SW480 (cell line): ENCODE data around the gene SP1.
A peak's percentile ranks its signal among the peaks of the same experiment; 100 is the strongest.
"Not testable (repeated sequence)": the region's sequence is repeated elsewhere in the genome, so short reads cannot be mapped to it uniquely, and the experiment has no call there.

ENCODE experiments used
- DNase-seq: peaks from one replicate; pipeline ENCODE4 v3.0.0-alpha.2; 2016; ENCODE audit warnings: low spot score

SP1 gene

DNA sequence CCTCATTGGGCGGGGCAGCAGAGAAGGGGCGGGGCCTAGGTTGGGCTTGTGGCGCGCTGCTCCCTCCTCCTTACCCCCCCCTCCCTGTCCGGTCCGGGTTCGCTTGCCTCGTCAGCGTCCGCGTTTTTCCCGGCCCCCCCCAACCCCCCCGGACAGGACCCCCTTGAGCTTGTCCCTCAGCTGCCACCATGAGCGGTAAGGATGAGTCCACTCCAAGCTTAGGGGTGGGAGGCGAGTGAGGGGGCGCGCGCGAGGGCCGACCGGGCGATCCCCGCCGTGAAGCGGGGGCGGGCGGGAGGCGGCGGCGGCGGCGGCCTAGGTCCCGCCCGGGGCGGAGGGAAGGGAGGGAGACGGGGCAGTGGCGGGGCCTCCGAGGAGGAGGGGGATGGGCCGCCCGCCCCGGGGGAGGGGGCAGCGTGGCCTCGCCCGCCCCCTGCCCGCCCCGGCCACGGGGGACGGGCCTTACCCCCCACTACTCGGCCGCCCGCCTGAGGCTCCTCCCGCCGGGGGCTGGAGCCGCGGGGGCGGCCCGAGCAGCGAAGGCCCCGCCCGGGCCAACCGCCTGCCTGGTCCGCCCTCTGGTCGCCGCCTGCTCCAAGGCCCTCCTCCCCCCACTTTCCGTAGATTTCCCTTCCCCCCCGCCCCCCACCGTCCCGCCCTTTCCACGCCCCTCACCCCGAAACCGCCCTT is at the start of gene SP1:
TSS of gene SP1 (plus strand) at position 73 of the 690 bp plus-strand sequence. CDS start at position 189, 116 bp downstream.
- DNase-seq: peak; percentile 93

DNA sequence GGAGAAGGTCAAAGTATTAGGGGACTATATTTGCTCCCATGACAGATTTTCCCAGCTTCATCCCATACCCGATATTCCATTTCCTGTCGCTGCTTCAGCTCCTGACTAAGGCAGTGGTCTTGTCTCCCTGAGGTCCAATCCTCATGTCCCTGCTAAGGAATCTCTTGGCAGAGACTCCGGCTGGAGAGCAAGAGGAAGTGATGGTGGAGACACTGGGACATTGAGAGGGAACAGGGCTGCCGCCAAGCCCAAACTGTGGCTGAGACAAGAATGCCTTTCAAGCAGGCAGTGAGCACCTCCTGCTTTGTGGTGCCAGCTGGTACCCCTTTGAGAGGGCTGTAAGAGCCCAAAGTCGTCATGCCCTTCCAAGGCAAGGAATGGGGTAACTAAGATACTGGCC is 49.3 kb upstream of the SP1 start:
- DNase-seq: no peak

DNA sequence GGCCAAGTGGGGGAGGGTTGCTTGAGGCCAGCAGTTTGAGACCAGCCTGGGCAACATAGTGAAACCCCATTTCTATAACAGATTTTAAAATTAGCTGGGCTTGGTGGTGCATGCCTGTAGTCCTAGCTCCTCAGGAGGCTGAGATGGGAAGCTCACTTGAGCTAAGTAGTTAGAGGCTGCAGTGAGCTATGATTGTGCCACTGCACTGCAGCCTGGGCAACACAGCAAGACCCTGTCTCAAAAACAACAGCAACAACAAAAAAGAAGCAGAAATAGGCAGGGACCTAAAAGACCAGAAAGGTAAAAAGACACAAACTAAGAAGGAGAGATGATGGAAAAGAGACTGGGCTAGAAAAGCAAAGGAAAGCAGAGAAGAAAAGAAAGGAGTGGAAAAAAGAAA is 47.6 kb upstream of the SP1 start:
- DNase-seq: not testable (repeated sequence)

DNA sequence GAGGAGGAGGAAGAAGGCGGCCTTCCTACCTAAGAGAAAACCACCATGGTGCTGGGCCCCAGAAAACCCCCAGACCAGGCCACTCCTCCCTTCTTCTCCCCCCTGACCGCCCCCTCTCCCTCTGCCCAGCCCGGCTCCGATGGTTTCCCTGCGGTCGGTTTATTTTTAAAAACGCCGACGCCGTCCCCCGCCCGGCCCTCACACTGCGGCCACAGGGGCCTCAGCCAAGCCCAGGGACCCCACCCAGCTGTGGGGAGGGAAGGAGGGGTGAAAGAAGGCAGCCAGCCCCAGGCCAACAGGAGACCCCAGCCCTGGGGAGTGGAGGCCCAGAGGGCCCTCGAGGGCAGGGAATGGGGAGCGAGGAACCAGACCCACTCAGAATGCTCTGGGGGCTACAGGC is 47.2 kb upstream of the SP1 start:
- no peak for DNase-seq

DNA sequence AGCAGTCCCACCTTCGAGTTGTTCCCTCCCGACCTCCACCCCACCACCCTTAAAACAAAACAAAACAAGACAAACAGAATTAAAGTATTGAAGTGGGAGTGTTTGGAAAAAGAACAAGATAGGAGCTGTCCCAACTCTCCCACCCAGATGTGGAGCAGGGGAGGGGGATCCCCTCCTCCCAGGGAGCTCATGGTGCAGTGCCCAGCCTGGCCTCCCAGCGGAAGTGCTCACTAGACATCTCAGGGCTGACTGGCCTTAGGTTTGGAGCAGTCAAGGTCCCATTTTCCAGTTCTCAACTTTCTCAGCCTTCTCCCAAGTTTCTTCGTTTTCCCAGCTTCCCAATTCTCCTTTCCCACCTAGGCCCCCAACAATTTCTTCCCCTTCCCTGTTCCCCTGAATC is 46.7 kb upstream of the SP1 start:
- no peak for DNase-seq

DNA sequence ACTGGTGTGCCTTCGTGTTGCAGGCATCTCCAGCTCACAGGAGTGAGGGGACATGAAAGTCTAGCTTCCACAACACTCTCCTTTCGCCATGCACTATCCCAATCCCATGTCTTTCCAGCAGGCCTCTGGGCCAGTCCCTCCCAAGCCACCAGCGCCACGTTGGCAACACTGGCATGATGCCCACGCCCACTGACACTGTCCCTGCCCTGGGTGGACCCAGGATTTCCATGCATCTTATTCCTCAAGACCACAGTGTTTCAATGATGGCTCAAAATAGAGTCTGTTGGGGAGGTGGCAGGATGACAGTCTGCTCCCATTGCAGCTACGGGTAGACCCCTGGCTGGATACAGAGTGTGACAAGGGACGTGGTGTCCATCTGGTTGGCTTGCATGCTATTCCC is 46.1 kb upstream of the SP1 start:
- no peak for DNase-seq

DNA sequence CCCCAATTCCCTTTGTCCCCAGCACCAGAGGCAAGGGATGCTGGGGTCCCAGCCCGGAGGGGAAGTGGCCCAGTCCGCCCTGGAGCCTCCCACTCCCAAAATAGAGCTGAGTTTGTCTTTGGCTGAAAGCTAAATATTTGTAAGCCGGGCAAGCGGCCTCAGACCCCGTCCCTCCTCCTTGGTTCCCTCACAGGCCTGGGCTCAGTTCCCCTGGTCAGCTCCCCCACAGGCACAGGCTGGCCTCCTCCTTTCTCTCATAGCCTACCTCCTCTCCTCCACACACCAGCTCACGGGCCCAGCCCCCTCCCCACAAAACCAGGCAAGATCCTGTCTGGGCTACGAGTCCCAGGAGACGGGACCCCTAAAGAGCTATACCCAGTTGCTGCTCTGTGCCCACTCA is 45.2 kb upstream of the SP1 start:
- DNase-seq: no peak

DNA sequence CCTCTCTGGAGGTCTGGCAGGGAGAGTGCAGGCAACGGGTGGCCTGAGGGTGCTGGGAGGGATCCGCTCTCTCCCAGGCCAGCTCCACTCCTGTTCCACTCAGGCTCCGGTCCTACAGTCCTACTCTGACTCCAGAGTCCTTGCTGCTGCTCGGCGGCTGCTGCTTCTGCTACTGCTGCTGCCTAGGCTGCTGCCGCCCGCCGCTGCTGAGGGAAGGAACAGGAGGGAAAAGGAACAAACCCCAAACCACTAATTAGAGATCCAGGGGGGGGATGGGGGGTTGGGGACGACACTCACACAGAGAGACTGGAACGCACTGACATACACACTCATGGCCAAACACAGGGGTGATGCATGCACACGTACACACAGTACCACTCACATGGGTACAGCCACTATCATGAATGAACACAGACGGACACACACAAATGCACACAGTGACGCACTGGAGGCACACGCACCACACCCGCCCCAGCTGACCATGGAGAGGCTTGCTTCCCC is 43.7 kb upstream of the SP1 start, which contains the start of gene SP7:
TSS of gene SP7 (minus strand) at position 174 of the 501 bp plus-strand sequence. CDS start 708 bp downstream, outside the sequence.
- no peak for DNase-seq

DNA sequence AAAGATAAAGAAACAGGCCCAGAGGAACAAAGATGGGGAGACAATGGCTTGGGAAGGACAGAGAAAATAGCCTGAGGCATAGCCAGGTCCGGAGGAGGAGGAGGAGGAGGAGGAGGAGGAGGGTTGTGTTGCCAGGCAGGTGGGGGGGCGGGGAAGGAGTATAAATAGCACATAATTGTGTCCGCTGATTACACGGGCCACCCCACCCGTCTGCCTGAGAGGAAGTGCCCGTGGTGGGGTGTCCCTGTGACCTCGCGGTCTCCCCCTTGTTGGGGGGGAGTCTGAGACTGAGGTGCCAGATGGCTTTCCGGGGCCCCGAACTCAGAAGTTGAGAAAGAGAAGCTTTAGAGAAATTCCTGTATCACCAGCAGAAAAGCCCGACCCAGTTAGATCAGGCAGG is 42.0 kb upstream of the SP1 start:
- no peak for DNase-seq

DNA sequence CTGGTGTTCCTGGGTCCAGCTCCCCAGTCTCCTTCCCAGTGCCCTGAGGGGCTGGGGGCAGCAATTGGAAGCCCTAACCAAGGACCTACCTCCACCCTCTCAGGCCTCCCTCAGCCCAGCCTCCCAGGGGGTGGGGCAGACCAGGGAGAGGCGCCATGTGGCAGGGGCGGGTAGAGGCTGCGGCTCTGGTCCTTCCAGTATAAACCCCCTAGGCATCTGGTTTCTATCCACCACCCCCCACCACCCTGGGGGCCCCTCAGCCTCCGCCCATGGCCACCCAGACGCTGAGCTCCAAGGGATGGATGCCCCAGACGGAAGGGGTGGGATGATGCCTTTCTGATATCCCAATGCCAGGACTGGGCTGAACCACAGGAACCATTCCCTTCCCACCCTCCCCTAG is 41.1 kb upstream of the SP1 start:
- DNase-seq: no peak

DNA sequence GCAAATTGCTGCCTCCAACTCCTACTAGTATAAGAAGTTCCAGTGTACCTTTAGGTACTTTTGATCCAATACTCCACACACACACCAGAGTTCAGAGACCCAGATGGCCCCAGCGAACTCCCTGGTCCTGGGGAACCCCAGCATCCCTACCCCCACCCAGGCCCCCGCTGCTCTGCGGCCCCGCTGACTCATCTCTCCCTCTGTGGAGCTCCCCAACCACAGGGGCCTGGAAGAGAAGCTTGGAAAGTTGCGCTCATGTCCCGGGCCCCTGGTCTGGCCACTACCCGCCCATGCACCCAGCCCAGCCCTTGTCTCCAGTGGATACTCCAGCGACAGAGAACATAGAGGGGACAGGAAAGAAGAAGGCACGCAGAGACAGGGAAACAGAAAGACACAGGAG is 39.6 kb upstream of the SP1 start:
- no peak for DNase-seq

DNA sequence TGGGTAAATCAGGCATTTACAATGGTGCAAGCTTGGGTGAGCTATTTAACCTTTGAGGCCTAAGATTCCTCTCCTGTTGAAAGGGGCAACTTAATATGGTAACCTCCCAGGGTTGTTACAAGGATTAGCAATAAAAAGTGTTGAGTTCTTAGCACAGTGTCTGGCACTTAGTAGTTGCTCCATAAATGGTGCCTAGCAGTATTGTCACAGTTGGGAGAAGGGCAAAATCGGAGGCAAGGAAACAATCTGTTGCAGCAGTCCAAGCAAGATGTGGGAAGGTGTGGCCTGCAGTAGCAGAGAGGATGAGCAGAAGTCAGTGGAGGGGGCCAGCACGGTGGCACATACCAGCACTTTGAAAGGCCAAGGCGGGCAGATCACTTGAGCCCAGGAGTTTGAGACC is 36.5 kb upstream of the SP1 start:
- DNase-seq: no peak

DNA sequence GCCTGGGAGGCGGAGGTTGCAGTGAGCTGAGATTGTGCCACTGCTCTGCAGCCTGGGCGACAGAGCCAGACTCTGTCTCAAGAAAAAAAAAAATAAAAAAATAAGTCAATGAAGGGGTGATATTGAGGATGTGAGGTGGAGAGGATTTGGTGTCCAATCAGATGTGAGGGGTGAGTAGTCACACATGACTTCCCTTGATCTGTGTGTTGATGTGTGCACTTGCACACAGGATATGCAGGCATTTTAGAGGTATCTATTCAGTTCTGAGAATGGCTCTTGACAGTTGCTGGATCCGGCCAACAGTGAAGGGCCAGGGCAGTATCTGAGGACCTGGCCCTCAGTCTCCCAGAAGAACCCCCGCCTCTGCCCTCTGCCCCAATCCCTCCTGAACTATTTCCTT is 36.0 kb upstream of the SP1 start:
- no peak for DNase-seq

DNA sequence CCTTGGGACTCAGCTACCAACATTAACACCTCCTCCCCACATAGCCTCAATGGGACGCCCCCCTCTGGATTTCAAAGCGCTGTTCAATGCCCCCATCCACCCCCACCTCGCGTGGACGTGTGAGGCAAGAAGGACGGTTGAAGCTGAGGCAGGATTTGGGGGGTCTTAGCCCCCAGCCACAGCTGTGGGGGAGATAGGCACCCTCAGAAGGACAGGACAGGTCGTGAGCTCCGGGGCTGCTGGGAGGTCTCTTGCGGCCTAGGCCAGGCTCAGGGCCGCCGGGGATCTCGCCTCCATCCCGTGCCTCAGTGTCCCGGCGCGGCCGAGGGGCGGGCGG is 35.5 kb upstream of the SP1 start:
- no peak for DNase-seq

DNA sequence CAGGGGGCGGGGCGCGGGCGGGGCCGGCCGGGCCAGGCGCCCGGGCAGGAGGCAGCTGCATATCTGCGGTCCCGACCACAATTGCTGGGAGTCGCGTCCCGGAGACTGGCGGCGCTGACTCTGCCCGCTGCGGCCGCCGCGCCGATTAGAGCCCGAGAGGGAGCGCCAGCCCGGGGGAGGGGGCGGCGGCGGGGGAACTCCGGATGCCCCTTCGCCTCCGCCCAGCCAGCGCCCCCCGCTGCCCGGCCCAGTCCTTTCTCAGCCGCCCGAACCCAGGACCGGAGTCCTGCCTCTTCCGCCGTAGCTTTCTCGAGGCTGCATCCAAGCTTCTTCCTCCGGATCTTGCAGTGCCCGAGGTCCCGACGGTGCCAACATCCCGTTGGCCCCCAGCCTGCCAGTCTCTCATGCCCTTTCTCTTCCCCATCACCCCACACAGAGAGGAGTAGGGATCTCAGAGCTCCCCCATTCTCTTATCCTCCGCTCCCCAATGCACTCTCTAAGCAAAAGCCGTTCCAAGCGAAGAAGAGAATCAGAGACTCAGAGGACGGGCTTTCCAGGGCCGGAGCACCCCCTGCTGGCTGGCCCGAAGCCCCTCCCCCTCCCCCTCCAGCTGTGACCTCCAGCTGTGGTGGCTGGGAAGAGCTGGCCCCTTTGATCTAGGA is 35.0 kb upstream of the SP1 start:
- DNase-seq: peak; percentile 84

DNA sequence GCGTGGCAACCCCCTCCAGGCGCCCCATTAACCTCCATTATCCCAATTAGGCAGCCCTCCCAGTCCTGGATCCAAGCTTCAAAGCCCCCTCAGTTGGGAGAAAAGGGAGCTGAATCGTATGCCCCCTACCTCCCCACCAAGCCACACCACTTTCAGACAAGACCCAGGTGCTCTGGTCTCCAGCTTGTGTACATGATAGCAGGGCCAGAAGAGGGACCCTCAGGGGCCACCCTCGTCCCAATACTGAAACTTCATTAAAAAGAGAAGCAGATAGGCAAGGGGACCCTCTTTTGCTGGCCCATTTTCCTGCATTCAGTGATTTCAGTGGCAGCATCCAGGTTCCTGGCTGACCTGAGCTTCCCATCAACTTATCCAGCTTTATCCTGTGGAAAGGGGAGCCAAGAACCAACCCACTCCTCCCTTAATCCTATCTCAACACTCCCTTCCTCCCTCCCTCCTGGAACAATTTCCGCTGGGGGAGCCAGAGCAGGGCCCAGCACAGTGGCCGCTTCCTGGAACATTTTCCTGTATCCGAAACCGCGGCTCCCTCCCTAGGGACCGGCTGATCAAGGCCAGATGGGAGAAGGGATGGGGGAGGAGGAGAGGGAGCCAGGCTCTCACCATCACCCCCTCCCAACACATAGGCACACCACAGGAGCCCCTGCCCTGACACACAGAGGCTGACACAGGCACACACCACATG is 34.3 kb upstream of the SP1 start:
- no peak for DNase-seq

DNA sequence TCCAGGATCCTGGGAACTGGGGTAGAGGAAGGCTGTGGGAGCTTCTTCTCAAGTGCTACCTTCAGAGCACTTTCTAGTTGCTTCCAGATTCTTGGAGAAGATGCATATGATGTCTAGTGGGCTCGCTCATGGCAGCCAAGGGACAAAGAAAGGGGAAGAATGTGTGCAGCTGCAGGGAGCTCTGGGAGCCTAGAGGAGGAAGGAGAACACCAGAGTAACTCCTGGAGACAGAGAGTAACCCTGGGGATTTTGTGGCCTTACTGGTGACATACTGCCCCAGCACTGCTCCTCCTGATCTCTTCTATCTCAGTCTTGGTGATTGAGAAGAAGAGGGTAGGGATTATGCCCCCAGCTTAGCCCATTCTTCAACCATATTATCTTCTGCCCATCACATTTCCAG is 33.5 kb upstream of the SP1 start:
- DNase-seq: no peak

DNA sequence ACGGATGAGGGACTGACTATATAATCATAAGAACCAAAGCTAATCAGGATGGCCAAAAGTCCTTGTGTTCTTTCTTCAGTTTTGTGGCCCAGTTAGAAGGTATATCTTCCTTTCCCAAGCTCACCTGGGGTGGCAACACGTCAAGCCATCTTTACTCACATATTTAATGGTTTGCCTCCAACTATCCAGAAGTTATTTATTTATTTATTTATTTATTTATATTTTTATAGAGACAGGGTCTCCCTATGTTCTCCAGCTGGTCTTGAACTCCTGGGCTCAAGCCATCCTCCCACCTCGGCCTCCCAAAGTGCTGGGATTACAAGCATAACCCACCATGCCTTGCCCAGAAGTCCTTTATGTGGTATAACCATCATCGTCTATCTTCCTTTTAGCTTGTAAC is 32.1 kb upstream of the SP1 start:
- DNase-seq: no peak

DNA sequence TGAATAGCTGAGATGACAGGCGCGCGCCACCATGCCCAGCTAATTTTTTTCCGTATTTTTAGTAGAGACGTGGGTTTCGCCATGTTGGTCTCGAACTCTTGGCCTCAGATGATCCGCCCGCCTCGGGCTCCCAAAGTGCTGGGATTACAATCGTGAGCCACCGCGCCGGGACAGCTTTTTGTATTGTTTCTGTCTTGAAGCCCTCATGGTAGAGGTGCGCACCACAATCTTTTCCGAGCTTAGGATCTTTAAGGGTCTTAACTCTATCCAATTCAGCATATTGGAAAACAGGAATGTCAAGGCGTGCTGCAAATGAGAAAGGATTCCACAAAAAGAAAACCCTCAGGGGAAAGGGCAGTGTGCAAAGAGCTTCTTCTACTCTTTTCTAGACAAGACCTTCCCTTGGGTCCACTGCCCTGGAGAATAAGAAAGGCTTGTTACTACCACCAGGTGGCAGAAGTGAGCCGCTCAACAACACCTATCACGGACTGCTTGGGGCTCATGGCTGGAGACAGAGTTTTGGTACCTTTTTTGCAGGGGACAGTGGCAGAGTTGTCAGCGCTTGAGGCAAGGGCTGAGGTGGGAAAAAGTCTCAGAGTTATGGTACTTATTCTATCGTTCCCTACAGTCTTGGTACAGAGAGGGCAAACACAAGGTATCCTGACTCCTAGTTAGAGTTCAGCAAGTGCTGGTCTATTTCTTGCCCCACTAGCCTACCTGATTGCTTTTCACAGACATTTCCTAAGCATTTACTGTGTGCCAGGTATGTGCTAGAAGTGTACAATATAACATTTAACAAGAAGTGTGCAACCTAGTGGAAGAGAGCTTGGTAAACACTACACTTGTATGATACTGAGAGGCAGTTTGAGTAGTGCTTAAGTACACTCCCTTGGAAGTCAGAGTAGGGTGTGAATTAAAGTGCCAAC is 27.4 kb upstream of the SP1 start:
- DNase-seq: peak; percentile 85

DNA sequence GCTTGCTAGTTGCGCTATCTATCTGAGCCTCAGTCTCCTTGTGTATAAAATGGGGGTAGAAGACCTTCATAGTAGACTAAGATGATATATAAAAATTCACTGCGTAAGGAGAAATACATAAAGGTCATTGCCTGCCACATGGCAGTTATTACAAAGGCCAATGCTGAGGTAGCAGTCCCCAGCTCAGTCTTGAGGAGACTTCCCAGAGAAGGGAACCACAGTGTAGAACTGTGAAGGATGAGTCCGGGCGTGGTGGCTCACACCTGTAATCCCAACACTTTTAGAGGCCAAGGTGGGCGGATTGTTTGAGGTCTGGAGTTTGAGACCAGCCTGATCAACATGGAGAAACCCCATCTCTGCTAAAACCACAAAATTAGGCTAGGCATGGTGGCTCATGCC is 26.7 kb upstream of the SP1 start:
- DNase-seq: no peak

DNA sequence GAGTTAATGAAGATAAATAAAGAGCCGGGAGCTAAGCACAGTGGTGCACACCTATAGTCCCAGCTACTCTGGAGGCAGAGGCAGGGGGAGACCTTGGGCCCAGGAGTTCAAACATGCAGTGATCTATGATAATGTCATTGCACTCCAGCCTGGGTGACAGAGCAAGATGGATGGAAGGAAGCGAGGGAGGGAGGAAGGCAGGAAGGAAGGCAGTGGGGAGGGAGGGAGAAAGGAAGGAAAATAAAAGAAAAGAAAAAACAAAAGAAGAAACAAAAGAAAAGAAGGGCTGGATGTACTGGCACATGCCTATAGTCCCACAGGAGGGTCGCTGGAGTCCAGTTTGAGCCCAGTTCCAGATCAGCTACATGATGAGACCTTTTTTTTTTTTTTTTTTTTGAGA is 24.9 kb upstream of the SP1 start:
- DNase-seq: no peak

DNA sequence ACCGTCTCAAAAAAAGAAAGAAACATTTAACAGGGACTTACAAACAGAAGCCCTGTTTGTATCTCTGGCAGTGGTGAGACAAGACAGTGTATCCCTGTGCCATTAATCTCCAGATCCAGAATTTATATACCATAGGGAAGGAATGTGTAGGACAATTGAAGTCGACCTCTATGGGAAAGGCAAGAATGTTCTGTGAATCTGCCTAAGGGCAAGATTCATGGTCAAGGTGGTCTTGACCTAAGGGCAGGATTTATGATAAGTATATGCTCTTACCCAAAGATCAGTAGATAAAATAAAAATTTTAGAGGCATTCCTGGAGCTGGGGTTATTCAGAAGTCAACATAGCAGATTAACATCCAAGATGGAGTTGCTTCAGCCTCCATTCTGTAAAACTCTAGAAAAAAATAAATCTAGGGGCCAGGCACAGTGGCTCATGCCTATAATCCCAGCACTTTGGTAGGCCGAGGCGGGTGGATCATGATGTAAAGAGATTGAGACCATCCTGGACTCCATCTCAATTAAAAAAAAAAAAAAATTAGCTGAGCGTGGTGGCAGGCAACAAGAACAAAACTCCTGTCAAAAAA is 21.0 kb upstream of the SP1 start:
- no peak for DNase-seq
